HT1080 (cell line): ENCODE results near the gene FGF2. TPM values are rescaled to one million over a fixed set of nuclear protein-coding genes. Genes with fewer than 3 reads are reported as not detected.
"Not testable (repeated sequence)": the region's sequence is repeated elsewhere in the genome, so short reads cannot be mapped to it uniquely, and the experiment has no call there.

Experiments
- DNase-seq: peaks from one replicate; pipeline ENCODE4 v3.0.0-alpha.2; 2015; ENCODE audit warnings: low read depth
- polyA plus RNA-seq, 2 experiments: library from polyadenylated mRNA; depleted of rRNA; stranded (reverse); fragments of >200 nt; gene quantifications; 2 replicates each; pipeline ENCODE4 v1.2.3, GENCODE V29; 2015
- total RNA-seq: library from RNA; depleted of rRNA; stranded (reverse); fragments of >200 nt; shearing (Covaris generic); gene quantifications from 2 replicates; pipeline ENCODE4 v1.2.3, GENCODE V29; 2014; rRNA removed

Gene FGF2
- 16.7 and 16.8 TPM in 2 replicates for total RNA-seq
- 6.0 and 8.8 TPM in 2 replicates for polyA plus RNA-seq (2015; cell fraction: cytosol; rRNA removed)
- 6.2 and 6.8 TPM in 2 replicates for polyA plus RNA-seq (2015; cell fraction: nucleus; rRNA removed)

GRCh38 chr4:122826553-122827257 is at the start of gene FGF2:
Gene FGF2, plus strand, starts transcription at chr4:122826831. Its CDS starts 344 bp downstream, at chr4:122827175.
- DNase-seq, result peak; percentile 11

- no peak for DNase-seq
Measured at GRCh38 chr4:122776916-122777315, 49.7 kb upstream of the FGF2 start.

- no peak for DNase-seq
Measured at GRCh38 chr4:122777846-122778673, 48.6 kb upstream of the FGF2 start.

GRCh38 chr4:122781486-122781885 is 45.1 kb upstream of the FGF2 start:
- no peak for DNase-seq

- DNase-seq, result peak; percentile 93
Measured at GRCh38 chr4:122783301-122784215, 43.1 kb upstream of the FGF2 start.

- no peak for DNase-seq
Measured at GRCh38 chr4:122784261-122784660, 42.4 kb upstream of the FGF2 start.

GRCh38 chr4:122785099-122785498 is 41.5 kb upstream of the FGF2 start:
- DNase-seq, result no peak

GRCh38 chr4:122786296-122786695 is 40.3 kb upstream of the FGF2 start:
- peak; percentile 56 for DNase-seq

GRCh38 chr4:122786920-122787319 is 39.7 kb upstream of the FGF2 start:
- not testable (repeated sequence) for DNase-seq

- DNase-seq, result no peak
Measured at GRCh38 chr4:122787940-122788339, 38.7 kb upstream of the FGF2 start.

GRCh38 chr4:122788935-122789334 is 37.7 kb upstream of the FGF2 start:
- no peak for DNase-seq

- no peak for DNase-seq
Measured at GRCh38 chr4:122793811-122794210, 32.8 kb upstream of the FGF2 start.

GRCh38 chr4:122796801-122797404 is 29.7 kb upstream of the FGF2 start:
- no peak for DNase-seq

GRCh38 chr4:122797405-122798094 is 29.1 kb upstream of the FGF2 start:
- no peak for DNase-seq

- DNase-seq, result peak; percentile 83
Measured at GRCh38 chr4:122798101-122798500, 28.5 kb upstream of the FGF2 start.

GRCh38 chr4:122798917-122799316 is 27.7 kb upstream of the FGF2 start:
- no peak for DNase-seq

GRCh38 chr4:122803788-122804208 is 22.8 kb upstream of the FGF2 start:
- DNase-seq, result no peak

- no peak for DNase-seq
Measured at GRCh38 chr4:122806981-122807679, 19.5 kb upstream of the FGF2 start.

GRCh38 chr4:122810669-122811068 is 16.0 kb upstream of the FGF2 start:
- DNase-seq, result no peak

- DNase-seq, result not testable (repeated sequence)
Measured at GRCh38 chr4:122811781-122812180, 14.8 kb upstream of the FGF2 start.
